ENCODE measurements around the gene CAVIN2.

CAVIN2 gene

DNA sequence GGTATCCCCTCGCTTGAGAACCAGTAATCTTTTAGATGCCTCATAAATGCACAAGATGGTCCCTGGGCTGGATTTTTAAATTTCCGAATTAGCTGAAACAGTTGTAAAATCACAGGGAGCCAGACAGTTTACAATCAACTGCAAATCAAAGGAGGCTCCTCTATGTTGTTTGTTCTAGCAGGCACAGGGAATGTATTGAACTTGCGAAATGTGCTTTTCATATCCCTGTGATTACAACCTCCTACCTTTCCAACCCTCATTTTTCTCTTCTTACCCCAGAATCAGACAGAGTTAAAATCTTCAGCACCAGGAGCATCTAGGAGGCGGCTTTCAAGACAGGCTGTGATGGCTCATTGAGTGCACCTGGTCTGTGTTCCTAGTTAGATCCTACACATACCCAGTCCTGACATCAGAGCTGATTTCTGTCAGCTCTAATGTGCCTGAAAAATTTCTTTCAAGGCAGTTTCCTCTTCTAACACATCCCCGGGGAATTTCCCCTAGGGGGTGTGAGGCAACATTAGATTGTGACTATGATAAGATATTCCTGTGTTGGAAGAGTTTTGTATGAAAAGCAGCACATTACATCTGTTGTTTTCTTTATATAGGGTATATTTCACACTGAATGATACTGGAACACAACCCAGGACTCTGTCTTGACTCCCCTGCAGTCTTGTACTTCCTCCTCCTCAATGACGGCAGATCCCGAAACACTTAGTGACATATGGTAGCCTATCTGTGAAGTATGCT is 17.9 kb upstream of the CAVIN2 start:
- TF ChIP-seq, protein P1, sequence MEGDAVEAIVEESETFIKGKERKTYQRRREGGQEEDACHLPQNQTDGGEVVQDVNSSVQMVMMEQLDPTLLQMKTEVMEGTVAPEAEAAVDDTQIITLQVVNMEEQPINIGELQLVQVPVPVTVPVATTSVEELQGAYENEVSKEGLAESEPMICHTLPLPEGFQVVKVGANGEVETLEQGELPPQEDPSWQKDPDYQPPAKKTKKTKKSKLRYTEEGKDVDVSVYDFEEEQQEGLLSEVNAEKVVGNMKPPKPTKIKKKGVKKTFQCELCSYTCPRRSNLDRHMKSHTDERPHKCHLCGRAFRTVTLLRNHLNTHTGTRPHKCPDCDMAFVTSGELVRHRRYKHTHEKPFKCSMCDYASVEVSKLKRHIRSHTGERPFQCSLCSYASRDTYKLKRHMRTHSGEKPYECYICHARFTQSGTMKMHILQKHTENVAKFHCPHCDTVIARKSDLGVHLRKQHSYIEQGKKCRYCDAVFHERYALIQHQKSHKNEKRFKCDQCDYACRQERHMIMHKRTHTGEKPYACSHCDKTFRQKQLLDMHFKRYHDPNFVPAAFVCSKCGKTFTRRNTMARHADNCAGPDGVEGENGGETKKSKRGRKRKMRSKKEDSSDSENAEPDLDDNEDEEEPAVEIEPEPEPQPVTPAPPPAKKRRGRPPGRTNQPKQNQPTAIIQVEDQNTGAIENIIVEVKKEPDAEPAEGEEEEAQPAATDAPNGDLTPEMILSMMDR (IDR thresholded peaks at IDR 0.05; ENCODE audit: low read depth, low read length), result no peak
- no peak overlapping the region for H3K4me3 ChIP-seq (ENCODE audit: low read depth, low read length)

DNA sequence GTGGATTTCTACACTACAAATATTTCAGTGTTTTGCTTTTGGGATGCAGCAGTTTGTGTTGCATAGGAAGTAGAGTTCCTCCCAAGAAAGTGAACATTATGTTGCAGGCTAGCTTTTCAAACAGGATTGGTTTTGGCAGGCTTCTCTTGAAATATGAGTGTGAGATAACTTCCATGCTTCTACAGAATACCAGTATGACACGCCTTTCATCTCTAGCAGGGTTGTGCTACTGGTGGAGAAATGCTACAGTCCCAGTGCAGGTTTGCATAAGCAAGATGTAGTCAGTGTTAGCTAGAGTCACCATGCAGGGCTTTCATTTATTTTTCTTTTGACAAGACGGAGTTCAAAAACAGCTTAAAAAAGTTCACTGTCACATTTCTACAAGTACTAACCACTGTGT is 17.1 kb upstream of the CAVIN2 start:
- TF ChIP-seq, protein P1 (IDR thresholded peaks at IDR 0.05; ENCODE audit: low read depth, low read length), result no peak

DNA sequence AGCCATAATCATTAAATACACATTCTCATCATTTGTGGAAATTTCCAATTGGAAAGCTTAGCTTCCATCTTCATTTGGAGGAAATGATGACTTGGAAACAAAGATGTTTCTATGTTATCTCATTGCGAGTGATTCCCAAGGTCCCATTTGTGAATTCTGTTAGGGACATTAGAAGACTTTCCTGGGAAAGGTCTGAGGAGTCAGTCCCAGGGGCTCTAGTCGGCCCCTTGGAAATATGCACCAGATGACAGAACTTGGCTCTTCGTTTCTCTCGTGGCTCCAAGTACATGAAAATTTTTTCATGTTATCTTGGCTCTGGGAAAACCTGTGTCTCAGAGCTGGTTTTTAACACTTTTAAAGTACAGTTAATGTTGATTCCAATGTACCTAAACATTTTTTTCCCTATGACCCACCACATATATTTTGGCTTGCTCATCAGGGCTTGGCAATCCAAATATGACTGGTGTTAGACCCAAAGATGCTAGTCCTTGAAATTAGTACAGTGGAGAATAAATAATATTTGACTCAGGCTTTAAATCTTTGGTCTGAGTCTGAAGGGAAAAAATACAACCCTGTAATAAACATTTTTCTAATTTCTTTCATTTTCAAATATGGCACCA is 15.4 kb upstream of the CAVIN2 start:
- TF ChIP-seq, protein P1 (IDR thresholded peaks at IDR 0.05; ENCODE audit: low read depth, low read length), result no peak
- H3K4me3 ChIP-seq (ENCODE audit: low read depth, low read length), result no peak overlapping the region

More for the DNA sequence above, 17.1 kb upstream of the CAVIN2 start:
- H3K4me3 ChIP-seq (ENCODE audit: low read depth, low read length), result no peak overlapping the region

DNA sequence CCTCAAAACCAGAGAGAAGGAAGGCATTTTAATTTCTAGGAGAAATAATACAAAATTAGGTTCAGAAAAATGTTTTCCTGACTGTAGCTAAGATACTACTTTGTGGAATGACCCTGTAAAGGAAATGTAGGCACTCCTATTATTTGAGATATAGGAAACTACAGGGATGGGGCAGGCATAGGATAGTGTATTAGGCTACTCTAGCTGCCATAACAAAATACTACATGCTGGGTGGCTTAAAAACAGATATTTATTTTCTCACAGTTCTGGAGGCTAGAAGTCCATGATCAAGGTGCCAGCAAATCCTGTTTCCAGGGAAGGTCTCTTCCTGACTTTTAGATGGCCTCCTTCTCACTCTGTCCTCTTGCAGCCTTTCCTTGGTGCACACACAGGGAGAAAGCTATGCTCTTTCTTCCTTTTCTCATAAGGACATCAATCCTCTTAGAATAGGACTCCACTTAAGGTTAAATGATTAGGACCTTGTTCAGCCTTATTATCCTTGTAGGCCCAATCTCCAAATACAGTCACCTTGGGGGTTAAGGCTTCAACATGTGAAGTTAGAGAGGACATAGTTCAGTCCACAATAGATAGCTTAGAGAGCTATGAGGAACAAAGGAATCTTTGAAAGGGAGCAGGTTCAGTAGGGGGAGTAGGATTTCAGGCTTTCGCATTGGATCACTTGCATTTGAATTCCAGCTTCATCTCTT is 14.0 kb upstream of the CAVIN2 start:
- H3K4me3 ChIP-seq (ENCODE audit: low read depth, low read length), result no peak overlapping the region
- TF ChIP-seq, protein P1 (IDR thresholded peaks at IDR 0.05; ENCODE audit: low read depth, low read length), result no peak

DNA sequence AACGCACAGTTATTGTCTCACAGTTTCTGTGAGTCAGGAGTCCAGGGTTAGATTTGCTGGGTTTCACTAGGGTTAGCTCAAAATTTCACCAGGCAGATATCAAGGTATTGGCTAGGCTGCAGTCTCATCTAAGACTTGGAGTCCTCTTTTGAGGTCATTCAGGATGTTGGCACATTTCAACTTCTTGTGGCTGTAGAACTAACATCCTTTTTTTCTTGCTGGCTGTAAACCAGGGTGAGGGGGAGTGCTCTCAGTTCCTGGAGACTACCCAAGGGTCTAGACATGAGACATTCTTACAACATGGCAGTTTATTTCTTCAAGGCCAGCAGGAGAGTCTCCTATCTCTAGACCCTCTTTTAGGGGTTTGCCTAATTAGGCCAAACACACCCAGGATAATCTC is 12.8 kb upstream of the CAVIN2 start:
- TF ChIP-seq, protein P1 (IDR thresholded peaks at IDR 0.05; ENCODE audit: low read depth, low read length), result no peak

DNA sequence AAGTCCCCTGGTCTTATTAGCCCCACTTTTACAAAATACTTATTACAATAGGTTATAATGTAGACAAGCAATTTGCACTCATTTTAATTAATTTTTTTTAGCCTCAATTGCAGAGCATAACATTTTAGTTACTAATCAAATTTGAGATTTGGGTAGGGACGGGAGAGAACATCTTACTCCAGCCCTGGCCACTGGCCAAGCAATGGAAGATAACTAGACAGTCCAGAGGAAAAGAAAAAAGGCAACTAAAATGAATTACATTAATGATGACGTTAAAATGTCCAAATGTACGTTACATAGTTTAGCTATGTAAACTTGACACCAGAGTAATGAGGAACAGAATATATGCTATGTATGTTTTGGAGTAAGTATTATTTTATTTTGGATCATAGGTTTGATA is 11.0 kb upstream of the CAVIN2 start:
- H3K4me3 ChIP-seq (ENCODE audit: low read depth, low read length), result no peak overlapping the region
- TF ChIP-seq, protein P1 (IDR thresholded peaks at IDR 0.05; ENCODE audit: low read depth, low read length), result no peak

More for the DNA sequence above, 12.8 kb upstream of the CAVIN2 start:
- H3K4me3 ChIP-seq (ENCODE audit: low read depth, low read length), result no peak overlapping the region
